B cell (primary cell): Measurements from ENCODE around the gene MPND. TPM values are rescaled to one million over a fixed set of nuclear protein-coding genes. Genes with fewer than 3 reads are reported as not detected.
A peak's percentile ranks its signal among the peaks of the same experiment; 100 is the strongest.

Source experiments
- ATAC-seq: fragments of 200-7000 bp; cut with Tn5 transposase; one replicate; pipeline ENCODE4 v1.10.0; 2021; ENCODE audit warnings: low read depth, mild to moderate bottlenecking, moderate number of reproducible peaks, moderate library complexity
- CTCF ChIA-PET: fragments of 350-600 bp; sonication (Branson Sonifier 250); formaldehyde crosslinking; loops from one replicate; lab custom pipeline; 2021; ENCODE audit warnings: antibody characterized with exemption, inconsistent platforms; lab: Charles Lee
- POLR2A ChIA-PET: fragments of 350-600 bp; sonication (Branson Sonifier 250); formaldehyde crosslinking; loops from one replicate; lab custom pipeline; 2021; ENCODE audit warnings: antibody characterized with exemption; lab: Charles Lee
- DNase-seq: peaks from one replicate; pipeline ENCODE4 v3.0.0; 2013
- H2AFZ ChIP-seq: 2 replicates; pipeline ENCODE4 v1.6.1; 2012; ENCODE audit warnings: mild to moderate bottlenecking, low read depth, low read length; ENCODE audit not compliant: insufficient read depth, poor library complexity, severe bottlenecking
- H3K27ac ChIP-seq, 2 donors: 1 replicate in 1 of 2; 2 replicates in 1 of 2; pipeline ENCODE4 v1.5.1; 2012 to 2013; ENCODE audit warnings: low read length in 2 of 2, mild to moderate bottlenecking in 2 of 2, moderate library complexity in 1 of 2
- H3K27me3 ChIP-seq, 4 experiments: fragments of 200-600 bp in 1 of 4; sonication (generic) in 1 of 4; replicated peaks in 1 of 4; 1 replicate in 2 of 4; 2 replicates in 2 of 4; pipeline versions ENCODE4 v1.6.1 to v1.7.0; 2013 to 2016; ENCODE audit warnings: low read length in 3 of 4, mild to moderate bottlenecking in 2 of 4, mixed read lengths in 1 of 4, moderate library complexity in 1 of 4; ENCODE audit not compliant: insufficient read depth in 4 of 4, control insufficient read depth in 3 of 4; ENCODE audit errors: control extremely low read depth in 1 of 4
- H3K36me3 ChIP-seq, 2 experiments: replicated peaks in 1 of 2; 1 replicate in 1 of 2; 2 replicates in 1 of 2; pipeline versions ENCODE4 v1.6.1 to v1.7.1; 2013; ENCODE audit warnings: low read length in 1 of 2; ENCODE audit not compliant: insufficient read depth in 2 of 2, control insufficient read depth in 1 of 2; ENCODE audit errors: control extremely low read depth in 1 of 2, extremely low read depth in 1 of 2
- H3K4me1 ChIP-seq, 2 donors: fragments of 200-600 bp in 1 of 2; sonication (generic) in 1 of 2; 1 replicate in 1 of 2; 2 replicates in 1 of 2; pipeline versions ENCODE4 v1.5.1 to v1.6.1; 2013 to 2017; ENCODE audit warnings: low read length in 2 of 2; ENCODE audit not compliant: control insufficient read depth in 2 of 2, insufficient read depth in 2 of 2
- H3K4me2 ChIP-seq: replicated peaks from 2 replicates; pipeline ENCODE3; 2012; ENCODE audit warnings: mild to moderate bottlenecking, low read depth, low read length; ENCODE audit not compliant: poor library complexity, severe bottlenecking
- H3K4me3 ChIP-seq, 5 experiments: fragments of 200-600 bp in 1 of 5; sonication (generic) in 1 of 5; 1 replicate in 3 of 5; 2 replicates in 2 of 5; pipeline versions ENCODE4 v1.5.1 to v1.7.0; 2011 to 2016; ENCODE audit warnings: low read length in 4 of 5, mild to moderate bottlenecking in 4 of 5, low read depth in 2 of 5, control low read depth in 1 of 5, moderate library complexity in 1 of 5; ENCODE audit not compliant: insufficient read depth in 1 of 5; ENCODE audit errors: control extremely low read depth in 1 of 5, extremely low read depth in 1 of 5
- H3K79me2 ChIP-seq: fragments of 200-600 bp; sonication (generic); one replicate; pipeline ENCODE4 v1.6.0; 2016; ENCODE audit warnings: low read length; ENCODE audit not compliant: control insufficient read depth, insufficient read depth
- H3K9ac ChIP-seq: fragments of 200-600 bp; sonication (generic); 2 replicates; pipeline ENCODE4 v1.6.1; 2017; ENCODE audit warnings: mild to moderate bottlenecking, low read length, moderate library complexity
- H3K9me3 ChIP-seq, 3 donors: one replicate each; pipeline versions ENCODE4 v1.6.1 to v1.7.1; 2013; ENCODE audit warnings: low read length in 2 of 3; ENCODE audit not compliant: control insufficient read depth in 2 of 3, insufficient read depth in 1 of 3; ENCODE audit errors: control extremely low read depth in 1 of 3
- H4K20me1 ChIP-seq: 2 replicates; pipeline ENCODE4 v1.6.0; 2012; ENCODE audit warnings: mild to moderate bottlenecking, low read length; ENCODE audit not compliant: insufficient read depth, control insufficient read depth, poor library complexity, severe bottlenecking
- H3K27ac Mint-ChIP-seq: one replicate; pipeline ENCODE4 v1.8.0; 2021; ENCODE audit warnings: mixed read lengths
- H3K27me3 Mint-ChIP-seq: one replicate; pipeline ENCODE4 v1.8.0; 2021; ENCODE audit warnings: mixed read lengths
- H3K4me1 Mint-ChIP-seq: one replicate; pipeline ENCODE4 v1.8.0; 2021; ENCODE audit warnings: mixed read lengths
- H3K4me3 Mint-ChIP-seq: one replicate; pipeline ENCODE4 v1.8.0; 2021; ENCODE audit warnings: mixed read lengths
- H3K9me3 Mint-ChIP-seq: one replicate; pipeline ENCODE4 v1.8.0; 2022; ENCODE audit warnings: mixed read lengths; ENCODE audit not compliant: insufficient read depth
- EZH2 ChIP-seq: IDR thresholded peaks from 2 replicates; pipeline ENCODE4 v1.6.1; 2012; ENCODE audit warnings: borderline replicate concordance, low read depth, mild to moderate bottlenecking, moderate library complexity, low read length; ENCODE audit not compliant: insufficient read depth, poor library complexity, severe bottlenecking
- WGBS: methylation state at CpG from one replicate; pipeline ENCODE4 v1.1.5; 2013; ENCODE audit warnings: missing lambda C conversion rate; ENCODE audit not compliant: insufficient coverage; 5-methylcytosine and 5-hydroxymethylcytosine counted together
- intact Hi-C: fragments of 100-400 bp; cut with micrococcal nuclease; formaldehyde crosslinking; loops from one replicate; pipeline ENCODE4 v1.10.0; 2022
- polyA plus RNA-seq: library from polyadenylated mRNA; depleted of rRNA; stranded (reverse); fragments of >200 nt; gene quantifications from 2 replicates; pipeline ENCODE4 v1.2.3, GENCODE V29; 2012
- total RNA-seq, 2 donors: library from RNA; stranded (reverse); fragments of 120-200 nt in 1 of 2; gene quantifications; 1 replicate in 1 of 2; 2 replicates in 1 of 2; pipeline versions ENCODE4 v1.2.3 to v1.2.4, GENCODE V29; 2013 to 2022
- TF ChIP-seq, protein P1 (sequence below): fragments of 200-600 bp; IDR thresholded peaks from one replicate; pipeline ENCODE4 v1.8.0; 2022; ENCODE audit warnings: antibody characterized with exemption, mild to moderate bottlenecking

The MPND gene
- total and polyA plus RNA-seq, 2 donors (not counting 1 experiment from before 2014, with no cell fraction given): 14.5 to 25.6 TPM

DNA sequence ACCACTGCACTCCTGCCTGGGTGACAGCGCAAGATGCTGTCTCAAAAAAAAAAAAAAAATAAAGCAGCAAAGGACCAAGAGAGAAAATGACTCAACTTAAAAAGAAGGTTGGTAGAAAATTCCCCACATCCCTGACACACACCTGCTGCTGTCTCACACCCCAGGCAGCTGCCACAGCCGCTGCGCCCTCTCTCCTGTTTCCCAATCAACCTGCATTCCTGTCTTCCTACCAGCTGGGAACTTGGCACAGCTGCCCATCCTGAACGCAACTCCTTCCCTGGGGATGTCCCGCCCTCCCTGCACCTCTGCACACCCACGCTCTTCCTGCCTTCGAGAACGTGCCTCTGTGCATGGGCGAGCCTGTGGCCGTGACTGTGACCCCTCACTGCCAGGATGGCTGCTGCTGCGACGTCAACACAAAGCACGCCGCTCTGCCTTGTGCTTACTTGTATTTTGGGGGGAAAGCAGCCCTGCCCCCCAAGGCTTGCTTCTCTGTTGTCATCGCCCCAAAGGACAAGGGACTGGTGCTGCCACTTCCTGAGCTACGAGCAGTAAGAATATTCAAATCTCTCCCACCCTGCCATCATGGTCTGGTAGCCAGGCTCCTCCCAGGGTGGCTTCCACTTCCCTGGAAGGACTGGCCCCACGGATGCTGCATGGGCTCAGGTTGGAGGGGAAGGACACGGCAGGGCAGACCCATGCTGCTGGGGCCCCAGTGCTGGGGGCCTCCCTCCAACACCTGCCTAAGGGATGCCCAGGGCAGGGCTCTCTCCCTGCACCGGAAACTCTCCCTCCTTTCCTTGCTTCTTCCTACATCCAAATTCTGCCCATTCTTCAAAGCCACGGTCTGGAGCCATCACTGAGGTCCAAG is 36.3 kb downstream of the MPND start:
- H3K9me3 ChIP-seq: peaks cover 0 to 7% (median 0%) of the 10 kb centered on the region in 3 donors
- ATAC-seq (peak; percentile 44), DNase-seq (peak; percentile 84)
- peak overlapping the region; percentile 97 for H3K27ac Mint-ChIP-seq
- H3K9me3 Mint-ChIP-seq: no peaks in the 10 kb centered on the region
- peak overlapping the region; percentile 75 to 81 for H3K27ac ChIP-seq
- ChIA-PET POLR2A (interaction anchor here (1.0 kb wide), 1 partner anchor 16 kb away, joined by 3 read pairs; no protein-coding TSS in a partner anchor), CTCF (interaction anchor here (0.6 to 2.5 kb wide), 6 partner anchors 10 to 1965 kb away, joined by 3 to 10 read pairs (median 4); partner anchors contain the start of gene CHAF1A)
- TF ChIP-seq EZH2: no peak
- H3K27me3 ChIP-seq: no peaks in the 10 kb centered on the region
- peak overlapping the region; percentile 78 for H3K4me2 ChIP-seq
- 16% methylated on average over 15 of the region's 20 CpGs for WGBS
- peaks cover 42% of the 10 kb centered on the region for H4K20me1 ChIP-seq
- intact Hi-C loops: loop anchor here (1.0 to 5.0 kb wide), 4 partner anchors 10 to 78 kb away; partner anchors contain the start of genes SH3GL1 and UBXN6
- peak overlapping the region; percentile 16 for H2AFZ ChIP-seq
- H3K9ac ChIP-seq: peak overlapping the region; percentile 45
- H3K79me2 ChIP-seq: peaks cover 91% of the 10 kb centered on the region
- peak overlapping the region; percentile 92 for H3K4me3 Mint-ChIP-seq
- peak overlapping the region in 4 of 5 experiments; percentile 28 to 54 (median 48) for H3K4me3 ChIP-seq
- peaks cover 70 to 75% of the 10 kb centered on the region in 2 donors for H3K4me1 ChIP-seq
- peaks cover 79% of the 10 kb centered on the region for H3K4me1 Mint-ChIP-seq
- peaks cover 0 to 9% of the 10 kb centered on the region in 2 experiments for H3K36me3 ChIP-seq
- H3K27me3 Mint-ChIP-seq: no peaks in the 10 kb centered on the region

DNA sequence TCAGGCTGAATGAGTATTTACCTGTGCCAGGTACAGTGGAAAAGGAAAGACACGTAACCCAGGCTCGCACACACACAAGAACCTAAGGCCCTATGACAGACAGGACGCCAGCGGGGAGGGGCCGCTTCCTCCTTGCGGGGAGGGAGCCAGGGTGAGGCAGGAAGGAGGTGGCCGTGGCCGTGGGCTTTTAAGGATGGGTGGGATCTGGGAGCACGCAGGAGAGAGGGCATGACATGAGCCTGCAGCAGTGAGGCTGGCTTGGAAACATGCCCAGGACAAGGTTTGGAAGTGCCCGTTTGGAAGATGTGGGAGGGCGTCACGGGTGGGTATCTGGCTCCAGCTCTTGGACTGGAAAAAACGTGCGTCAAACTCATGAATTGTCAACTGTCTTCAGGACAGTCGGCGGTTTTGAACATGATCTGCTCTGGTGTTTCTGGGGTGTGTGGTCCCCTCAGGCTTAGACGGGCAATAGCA is 36.9 kb downstream of the MPND start:
- peak overlapping the region; percentile 78 for H3K4me2 ChIP-seq
- CTCF ChIA-PET: interaction anchor here (0.6 to 2.5 kb wide), 5 partner anchors 10 to 1966 kb away, joined by 3 to 10 read pairs (median 5); partner anchors contain the start of gene CHAF1A

More for the DNA sequence above, 36.9 kb downstream of the MPND start:
- ATAC-seq (peak; percentile 34), DNase-seq (peak; percentile 74)
- Mint-ChIP-seq H3K27ac (peak overlapping the region; percentile 97), H3K4me3 (peak overlapping the region; percentile 92), H3K4me1 (peaks cover 75% of the 10 kb centered on the region), H3K9me3 (no peaks in the 10 kb centered on the region), H3K27me3 (no peaks in the 10 kb centered on the region)
- Histone ChIP-seq H3K4me3 (peak overlapping the region in 4 of 5 experiments; percentile 28 to 54 (median 48)), H3K79me2 (peaks cover 91% of the 10 kb centered on the region), H3K36me3 (peaks cover 0 to 9% of the 10 kb centered on the region in 2 experiments), H3K27ac (peak overlapping the region; percentile 75 to 81), H3K9me3 (peaks cover 0 to 7% (median 0%) of the 10 kb centered on the region in 3 donors), H3K9ac (peak overlapping the region; percentile 45), H3K27me3 (no peaks in the 10 kb centered on the region), H3K4me1 (peaks cover 63 to 68% of the 10 kb centered on the region in 2 donors), H4K20me1 (peaks cover 41% of the 10 kb centered on the region), H2AFZ (peak overlapping the region; percentile 16)
- WGBS: 3% methylated on average over 15 of the region's 17 CpGs
- no peak for TF ChIP-seq EZH2
- TF ChIP-seq, protein P1, sequence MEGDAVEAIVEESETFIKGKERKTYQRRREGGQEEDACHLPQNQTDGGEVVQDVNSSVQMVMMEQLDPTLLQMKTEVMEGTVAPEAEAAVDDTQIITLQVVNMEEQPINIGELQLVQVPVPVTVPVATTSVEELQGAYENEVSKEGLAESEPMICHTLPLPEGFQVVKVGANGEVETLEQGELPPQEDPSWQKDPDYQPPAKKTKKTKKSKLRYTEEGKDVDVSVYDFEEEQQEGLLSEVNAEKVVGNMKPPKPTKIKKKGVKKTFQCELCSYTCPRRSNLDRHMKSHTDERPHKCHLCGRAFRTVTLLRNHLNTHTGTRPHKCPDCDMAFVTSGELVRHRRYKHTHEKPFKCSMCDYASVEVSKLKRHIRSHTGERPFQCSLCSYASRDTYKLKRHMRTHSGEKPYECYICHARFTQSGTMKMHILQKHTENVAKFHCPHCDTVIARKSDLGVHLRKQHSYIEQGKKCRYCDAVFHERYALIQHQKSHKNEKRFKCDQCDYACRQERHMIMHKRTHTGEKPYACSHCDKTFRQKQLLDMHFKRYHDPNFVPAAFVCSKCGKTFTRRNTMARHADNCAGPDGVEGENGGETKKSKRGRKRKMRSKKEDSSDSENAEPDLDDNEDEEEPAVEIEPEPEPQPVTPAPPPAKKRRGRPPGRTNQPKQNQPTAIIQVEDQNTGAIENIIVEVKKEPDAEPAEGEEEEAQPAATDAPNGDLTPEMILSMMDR: no peak
- POLR2A ChIA-PET: no interaction called here
- intact Hi-C loops: loop anchor here (1.0 kb wide), 2 partner anchors 11 to 20 kb away; partner anchors contain the start of gene SH3GL1
